Measurements from ENCODE around the gene ARHGEF10L.

ARHGEF10L gene

DNA sequence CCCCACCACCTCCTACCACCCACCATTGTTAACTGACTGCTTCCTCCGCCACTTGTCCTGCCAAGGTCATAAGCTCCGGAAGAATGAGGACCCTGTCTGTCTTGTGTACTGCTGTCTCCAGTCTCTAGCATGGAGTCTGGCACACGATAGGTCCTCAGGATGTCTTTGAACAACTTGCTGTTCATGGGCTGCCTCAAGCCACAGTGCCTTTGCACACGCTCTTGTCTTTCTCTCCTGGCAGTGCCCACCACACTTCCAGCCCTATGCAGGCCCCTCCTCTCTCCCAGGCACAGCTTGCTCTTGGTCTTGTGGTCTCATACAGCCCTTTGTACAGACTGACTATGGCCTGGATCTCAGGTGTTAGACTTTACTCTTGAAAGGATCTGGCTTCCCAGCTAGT is 97.6 kb downstream of the ARHGEF10L start:
- no peak for DNase-seq (ENCODE audit: low read depth)
- TF ChIP-seq, protein P1, sequence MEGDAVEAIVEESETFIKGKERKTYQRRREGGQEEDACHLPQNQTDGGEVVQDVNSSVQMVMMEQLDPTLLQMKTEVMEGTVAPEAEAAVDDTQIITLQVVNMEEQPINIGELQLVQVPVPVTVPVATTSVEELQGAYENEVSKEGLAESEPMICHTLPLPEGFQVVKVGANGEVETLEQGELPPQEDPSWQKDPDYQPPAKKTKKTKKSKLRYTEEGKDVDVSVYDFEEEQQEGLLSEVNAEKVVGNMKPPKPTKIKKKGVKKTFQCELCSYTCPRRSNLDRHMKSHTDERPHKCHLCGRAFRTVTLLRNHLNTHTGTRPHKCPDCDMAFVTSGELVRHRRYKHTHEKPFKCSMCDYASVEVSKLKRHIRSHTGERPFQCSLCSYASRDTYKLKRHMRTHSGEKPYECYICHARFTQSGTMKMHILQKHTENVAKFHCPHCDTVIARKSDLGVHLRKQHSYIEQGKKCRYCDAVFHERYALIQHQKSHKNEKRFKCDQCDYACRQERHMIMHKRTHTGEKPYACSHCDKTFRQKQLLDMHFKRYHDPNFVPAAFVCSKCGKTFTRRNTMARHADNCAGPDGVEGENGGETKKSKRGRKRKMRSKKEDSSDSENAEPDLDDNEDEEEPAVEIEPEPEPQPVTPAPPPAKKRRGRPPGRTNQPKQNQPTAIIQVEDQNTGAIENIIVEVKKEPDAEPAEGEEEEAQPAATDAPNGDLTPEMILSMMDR (conservative IDR thresholded peaks at IDR 0.05; ENCODE audit: low read depth, low read length): no peak
- no peak overlapping the region for H3K4me3 ChIP-seq (ENCODE audit: low read length)

DNA sequence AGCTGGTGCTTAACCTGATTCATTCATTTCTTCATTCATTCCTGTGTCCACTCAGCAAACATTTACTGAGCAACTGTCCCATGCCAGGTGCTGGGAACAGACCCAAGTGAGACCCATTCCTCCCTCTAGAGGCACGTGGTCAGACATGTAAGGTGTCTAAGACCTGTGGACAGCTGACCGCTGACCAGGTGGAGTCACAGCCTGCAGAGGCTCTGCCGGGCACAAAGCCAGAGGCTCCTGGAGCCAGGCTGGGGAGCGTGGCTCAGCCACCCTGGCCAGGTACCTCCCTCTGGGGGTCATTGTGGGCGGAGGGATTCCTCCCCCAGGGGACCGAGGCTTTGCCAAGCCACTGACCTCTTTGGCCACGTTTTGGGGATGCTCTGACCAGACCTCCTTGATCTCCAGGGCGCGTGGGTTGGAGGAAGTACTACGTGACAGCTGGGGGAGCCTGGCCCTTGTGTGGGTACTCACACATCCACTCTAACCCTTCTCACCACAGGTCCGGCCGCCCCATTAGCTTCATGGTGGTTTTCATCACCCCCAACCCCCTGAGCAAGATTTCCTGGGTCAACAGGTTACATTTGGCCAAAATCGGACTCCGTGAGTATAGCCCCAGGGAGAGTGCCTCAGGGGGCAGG is 100.3 kb downstream of the ARHGEF10L start:
- no peak for DNase-seq (ENCODE audit: low read depth)
- TF ChIP-seq, protein P1 (conservative IDR thresholded peaks at IDR 0.05; ENCODE audit: low read depth, low read length): no peak
- no peak overlapping the region for H3K4me3 ChIP-seq (ENCODE audit: low read length)

DNA sequence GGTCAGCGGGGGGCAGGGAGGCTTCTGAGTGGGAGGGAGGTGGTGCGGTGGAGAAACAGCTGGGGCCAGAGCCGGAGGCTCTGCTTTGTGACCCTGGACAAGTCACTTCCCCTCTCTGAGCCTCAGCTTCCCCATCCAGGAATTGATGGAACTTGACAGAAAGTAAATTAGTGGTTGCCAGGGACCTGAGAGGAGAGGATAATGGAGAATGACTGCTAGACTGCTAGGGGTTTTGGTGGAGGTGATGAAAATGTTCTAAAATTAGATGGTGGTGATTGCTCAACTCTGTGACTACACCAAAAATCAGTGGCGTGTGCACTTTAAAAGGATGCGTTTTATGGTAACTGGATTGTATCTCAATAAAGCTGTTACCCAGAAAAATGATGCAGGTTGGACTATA is 100.9 kb downstream of the ARHGEF10L start:
- no peak overlapping the region for H3K4me3 ChIP-seq (ENCODE audit: low read length)
- TF ChIP-seq, protein P1 (conservative IDR thresholded peaks at IDR 0.05; ENCODE audit: low read depth, low read length): no peak
- no peak for DNase-seq (ENCODE audit: low read depth)

DNA sequence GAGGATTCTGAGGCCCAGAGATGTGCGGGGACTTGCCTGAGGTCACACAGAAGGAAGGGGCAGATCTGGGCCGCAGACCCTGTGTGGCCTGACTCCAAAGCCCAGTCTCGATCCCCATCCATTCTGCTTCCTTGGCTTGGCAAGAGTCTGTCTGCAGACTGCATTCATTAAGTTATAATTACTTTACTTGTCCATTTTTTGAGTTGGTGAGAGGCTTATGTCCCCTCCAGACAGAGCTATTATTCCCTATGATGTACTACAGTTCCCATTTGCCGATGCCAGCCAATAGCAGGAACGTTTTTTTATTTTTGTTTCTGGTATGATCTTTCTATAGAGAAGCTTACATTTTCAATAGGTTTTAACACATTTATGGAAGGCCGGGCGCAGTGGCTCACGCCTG is 101.5 kb downstream of the ARHGEF10L start:
- no peak for DNase-seq (ENCODE audit: low read depth)
- no peak overlapping the region for H3K4me3 ChIP-seq (ENCODE audit: low read length)
- TF ChIP-seq, protein P1 (conservative IDR thresholded peaks at IDR 0.05; ENCODE audit: low read depth, low read length): no peak

DNA sequence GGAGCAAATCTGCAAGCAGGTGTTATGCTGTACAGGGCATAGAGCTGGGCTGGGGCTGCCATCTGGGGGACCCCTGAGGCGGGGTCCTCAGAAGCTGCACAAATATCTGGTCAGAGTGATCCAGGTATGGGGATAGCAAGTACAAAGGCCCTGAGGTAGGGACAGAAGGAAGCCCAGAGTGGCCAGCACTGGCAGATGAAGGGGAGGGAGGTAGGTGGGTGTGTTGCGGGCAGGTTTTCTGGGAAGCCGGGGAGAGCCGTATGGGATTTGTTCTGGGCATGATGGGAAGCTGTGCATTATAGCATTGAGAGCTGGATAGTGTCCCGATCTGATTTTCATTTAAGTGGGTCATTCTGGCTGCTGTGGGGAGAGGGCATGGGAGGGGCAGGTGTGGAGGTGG is 102.7 kb downstream of the ARHGEF10L start:
- H3K4me3 ChIP-seq (ENCODE audit: low read length): no peak overlapping the region
- TF ChIP-seq, protein P1 (conservative IDR thresholded peaks at IDR 0.05; ENCODE audit: low read depth, low read length): no peak

DNA sequence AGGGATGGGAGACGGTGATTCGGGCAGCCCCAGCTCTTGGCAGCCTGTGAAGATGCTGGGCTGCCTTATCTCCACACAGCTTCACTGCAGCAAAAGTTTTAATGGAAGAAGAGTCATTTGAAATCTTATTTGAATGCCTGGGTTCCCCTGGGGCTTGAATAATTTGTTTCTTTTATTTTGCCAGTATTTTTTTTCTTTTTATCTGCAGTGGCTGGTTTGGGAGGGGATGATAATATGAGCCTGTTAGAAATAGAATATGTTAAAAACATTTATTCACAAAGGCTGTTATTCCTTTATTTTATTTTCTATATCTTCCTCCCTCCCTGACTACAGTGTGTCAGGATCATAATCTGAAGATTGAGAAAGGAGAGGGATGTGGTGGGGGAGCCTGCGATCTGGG is 103.4 kb downstream of the ARHGEF10L start:
- TF ChIP-seq, protein P1 (conservative IDR thresholded peaks at IDR 0.05; ENCODE audit: low read depth, low read length): no peak
- no peak overlapping the region for H3K4me3 ChIP-seq (ENCODE audit: low read length)

More for the DNA sequence above, 102.7 kb downstream of the ARHGEF10L start:
- no peak for DNase-seq (ENCODE audit: low read depth)

More for the DNA sequence above, 103.4 kb downstream of the ARHGEF10L start:
- no peak for DNase-seq (ENCODE audit: low read depth)
